Measurements from ENCODE around the gene NMT1. TPM values are rescaled to one million over a fixed set of nuclear protein-coding genes. Genes with fewer than 3 reads are reported as not detected.
A peak's percentile ranks its signal among the peaks of the same experiment; 100 is the strongest.

Gene NMT1
- total RNA-seq, 1 donor from 2014 or later = 97.9 TPM

GRCh38 chr17:45115871-45116270 is 54.8 kb downstream of the NMT1 start:
- Mint-ChIP-seq H3K9me3 (ENCODE audit: unreplicated experiment) (no peaks in the 10 kb centered on the region), H3K27me3 (ENCODE audit: unreplicated experiment) (no peaks in the 10 kb centered on the region), H3K4me3 (ENCODE audit: unreplicated experiment) (no peak overlapping the region), H3K36me3 (ENCODE audit: unreplicated experiment) (peaks cover 20% of the 10 kb centered on the region), H3K4me1 (ENCODE audit: unreplicated experiment) (peaks cover 26% of the 10 kb centered on the region), H3K27ac (ENCODE audit: unreplicated experiment) (peak overlapping the region; percentile 63)
- no peak for DNase-seq (ENCODE audit: extremely low spot score, unreplicated experiment)
- no peak for TF ChIP-seq CTCF (IDR thresholded peaks at IDR 0.05)

GRCh38 chr17:45116434-45117016 is 55.4 kb downstream of the NMT1 start:
- Mint-ChIP-seq H3K27ac (ENCODE audit: unreplicated experiment) (peak overlapping the region; percentile 63), H3K4me3 (ENCODE audit: unreplicated experiment) (no peak overlapping the region), H3K36me3 (ENCODE audit: unreplicated experiment) (peaks cover 20% of the 10 kb centered on the region), H3K9me3 (ENCODE audit: unreplicated experiment) (no peaks in the 10 kb centered on the region), H3K4me1 (ENCODE audit: unreplicated experiment) (peaks cover 27% of the 10 kb centered on the region), H3K27me3 (ENCODE audit: unreplicated experiment) (no peaks in the 10 kb centered on the region)
- no peak for TF ChIP-seq CTCF (IDR thresholded peaks at IDR 0.05)
- no peak for DNase-seq (ENCODE audit: extremely low spot score, unreplicated experiment)

- H3K36me3 Mint-ChIP-seq (ENCODE audit: unreplicated experiment) = peaks cover 20% of the 10 kb centered on the region
- H3K27me3 Mint-ChIP-seq (ENCODE audit: unreplicated experiment) = no peaks in the 10 kb centered on the region
- no peak for TF ChIP-seq CTCF (IDR thresholded peaks at IDR 0.05)
- H3K9me3 Mint-ChIP-seq (ENCODE audit: unreplicated experiment) = no peaks in the 10 kb centered on the region
- DNase-seq (ENCODE audit: extremely low spot score, unreplicated experiment) = no peak
- H3K4me3 Mint-ChIP-seq (ENCODE audit: unreplicated experiment) = no peak overlapping the region
- peaks cover 34% of the 10 kb centered on the region for H3K4me1 Mint-ChIP-seq (ENCODE audit: unreplicated experiment)
- peak overlapping the region; percentile 41 for H3K27ac Mint-ChIP-seq (ENCODE audit: unreplicated experiment)
These were observed 56.2 kb downstream of the NMT1 start for GRCh38 chr17:45117334-45117733.

- Mint-ChIP-seq H3K4me1 (ENCODE audit: unreplicated experiment) (peaks cover 41% of the 10 kb centered on the region), H3K4me3 (ENCODE audit: unreplicated experiment) (no peak overlapping the region), H3K9me3 (ENCODE audit: unreplicated experiment) (no peaks in the 10 kb centered on the region), H3K36me3 (ENCODE audit: unreplicated experiment) (peaks cover 20% of the 10 kb centered on the region), H3K27me3 (ENCODE audit: unreplicated experiment) (no peaks in the 10 kb centered on the region), H3K27ac (ENCODE audit: unreplicated experiment) (no peak overlapping the region)
- DNase-seq (ENCODE audit: extremely low spot score, unreplicated experiment) = no peak
- TF ChIP-seq CTCF (IDR thresholded peaks at IDR 0.05) = no peak
These were observed 56.9 kb downstream of the NMT1 start for GRCh38 chr17:45117848-45118646.

- Mint-ChIP-seq H3K4me1 (ENCODE audit: unreplicated experiment) (peaks cover 45% of the 10 kb centered on the region), H3K27ac (ENCODE audit: unreplicated experiment) (no peak overlapping the region), H3K27me3 (ENCODE audit: unreplicated experiment) (no peaks in the 10 kb centered on the region), H3K36me3 (ENCODE audit: unreplicated experiment) (peaks cover 20% of the 10 kb centered on the region), H3K4me3 (ENCODE audit: unreplicated experiment) (no peak overlapping the region), H3K9me3 (ENCODE audit: unreplicated experiment) (no peaks in the 10 kb centered on the region)
- TF ChIP-seq CTCF (IDR thresholded peaks at IDR 0.05) = no peak
- DNase-seq (ENCODE audit: extremely low spot score, unreplicated experiment) = no peak
These were observed 57.6 kb downstream of the NMT1 start for GRCh38 chr17:45118691-45119090.
